NCI-H69 (cell line): ENCODE data around the gene LEKR1.
A peak's percentile ranks its signal among the peaks of the same experiment; 100 is the strongest.
"Not testable (repeated sequence)": the region's sequence is repeated elsewhere in the genome, so short reads cannot be mapped to it uniquely, and the experiment has no call there.

ENCODE experiments used
- DNase-seq: peaks from one replicate; lab custom pipeline; 2025; lab: John Stamatoyannopoulos, UW

Gene LEKR1

DNA sequence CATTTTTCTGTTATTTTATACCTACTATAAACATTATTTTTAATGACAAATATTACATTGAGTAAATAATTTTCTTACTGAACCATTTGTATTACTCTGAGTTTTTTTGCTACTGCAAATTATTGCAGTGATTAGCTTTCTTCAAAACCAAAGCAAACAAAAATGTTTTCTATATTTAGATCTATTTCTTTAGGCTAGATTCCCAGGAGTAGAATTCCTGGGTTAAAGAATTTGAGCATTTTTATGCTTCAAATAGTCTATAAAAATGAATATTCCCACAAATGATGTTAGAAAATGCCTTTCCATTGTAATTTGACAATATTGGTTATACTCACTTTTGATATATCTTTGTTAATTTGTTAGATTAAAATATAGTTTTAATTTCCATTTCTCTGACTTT, 76.8 kb downstream of the LEKR1 start:
- DNase-seq, result no peak

DNA sequence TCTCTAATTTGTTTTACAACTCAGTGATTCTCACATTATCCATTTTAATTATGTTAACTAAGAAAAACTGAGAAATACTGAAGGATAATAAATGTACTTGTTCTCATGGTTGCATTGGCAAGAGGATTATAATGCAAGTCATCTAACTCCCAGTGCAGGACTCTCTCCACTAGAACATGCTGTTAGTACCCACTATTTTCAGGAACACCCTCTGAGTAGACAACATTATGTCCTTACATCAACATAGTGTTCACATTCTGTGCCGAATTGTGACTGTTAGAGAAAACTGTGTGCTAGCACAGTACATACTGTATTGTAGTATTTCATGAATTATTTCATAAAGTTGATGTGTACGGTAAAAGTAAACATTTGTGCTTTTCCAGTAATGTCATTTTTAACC, 80.1 kb downstream of the LEKR1 start:
- no peak for DNase-seq

DNA sequence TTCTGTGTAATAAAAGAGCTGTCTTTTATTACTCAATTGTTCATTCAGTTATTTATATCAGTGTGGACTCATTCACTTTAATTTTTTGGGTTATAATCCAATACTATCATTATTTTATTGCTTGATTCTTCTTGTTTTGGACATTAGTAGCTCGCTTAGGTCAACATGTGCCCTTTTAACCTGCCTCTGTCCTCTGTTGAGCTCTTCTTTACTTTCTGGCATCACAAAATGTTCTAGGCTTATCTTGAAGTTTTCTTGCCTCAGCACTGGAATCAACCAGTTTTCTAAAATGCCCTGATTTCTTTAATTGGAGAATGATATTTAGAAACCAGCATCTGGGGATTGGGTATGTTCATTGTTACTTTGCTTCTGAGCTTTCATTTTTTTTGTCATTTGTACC, 82.2 kb downstream of the LEKR1 start:
- DNase-seq, result no peak

DNA sequence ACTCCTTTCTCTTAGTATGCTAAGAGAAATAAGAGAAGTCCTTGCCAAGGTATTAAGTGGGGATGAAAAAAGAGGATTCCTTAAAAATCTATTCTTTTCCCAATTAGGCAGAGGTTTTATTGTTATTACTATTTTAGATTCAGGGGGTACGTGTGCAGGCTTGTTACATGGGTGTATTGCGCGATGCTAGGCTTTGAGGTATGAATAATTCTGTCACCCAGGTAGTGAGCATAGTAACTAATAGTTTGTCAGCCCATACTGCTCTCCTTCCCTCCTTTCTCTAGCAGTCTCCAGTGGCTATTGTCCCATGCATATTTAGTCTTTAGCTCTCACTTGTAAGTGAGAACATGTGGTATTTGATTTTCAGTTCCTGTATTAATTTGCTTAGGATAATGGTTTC, 83.9 kb downstream of the LEKR1 start:
- DNase-seq, result no peak

DNA sequence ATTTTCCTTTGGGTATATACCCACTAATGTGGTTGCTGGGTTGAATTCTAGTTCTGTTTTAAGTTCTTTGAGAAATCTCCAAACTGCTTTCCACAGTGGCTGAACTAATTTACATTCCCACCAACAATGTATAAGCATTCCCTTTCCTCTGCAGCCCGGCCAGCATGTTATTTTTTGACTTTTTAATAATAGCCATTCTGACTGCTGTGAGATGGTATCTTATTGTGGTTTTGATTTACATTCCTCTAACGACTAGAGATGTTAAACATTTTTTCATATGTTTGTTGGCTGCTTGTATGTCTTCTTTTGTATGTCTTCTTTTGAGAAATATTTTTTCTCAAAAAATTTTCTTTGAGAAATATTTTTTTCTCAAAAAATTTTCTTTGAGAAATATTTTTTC, 84.7 kb downstream of the LEKR1 start:
- DNase-seq, result not testable (repeated sequence)

DNA sequence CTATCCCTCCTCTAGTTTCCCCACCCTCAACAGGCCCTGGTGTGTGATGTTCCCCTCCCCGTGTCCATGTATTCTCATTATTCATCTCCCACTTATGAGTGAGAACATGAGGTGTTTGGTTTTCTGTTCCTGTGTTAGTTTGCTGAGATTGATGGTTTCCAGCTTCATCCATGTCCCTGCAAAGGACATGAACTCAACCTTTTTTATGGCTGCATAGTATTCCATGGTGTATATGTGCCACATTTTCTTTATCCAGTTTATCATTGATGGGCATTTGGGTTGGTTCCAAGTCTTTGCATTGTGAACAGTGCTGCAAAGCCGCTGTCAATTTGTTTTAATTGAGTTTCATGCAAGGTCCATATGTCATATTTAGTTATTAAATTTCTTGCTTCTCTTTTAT, 88.1 kb downstream of the LEKR1 start:
- DNase-seq, result not testable (repeated sequence)

DNA sequence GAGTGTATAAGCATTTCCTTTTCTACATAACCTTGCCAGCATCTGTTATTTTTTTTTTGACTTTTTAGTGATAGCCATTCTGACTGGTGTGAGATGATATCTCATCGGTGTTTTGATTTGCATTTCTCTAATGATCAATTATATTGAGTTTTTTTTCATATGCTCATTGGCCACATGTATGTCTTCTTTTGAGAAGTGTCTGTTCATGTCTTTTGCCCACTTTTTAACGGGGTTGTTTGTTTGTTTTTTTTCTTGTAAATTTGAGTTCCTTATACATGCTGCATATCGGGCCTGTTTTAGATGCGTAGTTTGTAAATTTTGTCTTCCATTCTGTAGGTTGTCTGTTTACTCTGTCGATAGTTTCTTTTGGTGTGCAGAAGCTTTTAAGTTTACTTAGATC, 89.2 kb downstream of the LEKR1 start:
- DNase-seq, result no peak

DNA sequence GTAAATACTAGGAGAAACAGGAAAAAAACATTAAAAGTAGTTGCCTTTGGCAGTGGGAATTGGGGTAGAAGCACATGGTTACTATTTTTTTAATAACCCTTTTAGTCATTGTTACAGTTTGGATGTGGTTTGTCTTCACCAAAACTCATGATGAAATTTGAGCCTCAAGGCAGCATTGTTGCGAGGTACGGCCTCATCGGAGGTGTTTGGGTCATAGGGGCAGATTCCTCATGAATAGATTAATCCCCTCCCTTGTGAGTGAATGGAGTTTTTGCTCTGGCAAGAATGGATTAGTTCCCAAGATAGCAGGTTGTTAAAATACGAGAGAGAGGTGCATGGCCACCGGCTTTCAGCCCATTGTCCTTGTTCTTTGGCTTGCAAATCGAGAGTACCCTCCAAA, 92.6 kb downstream of the LEKR1 start:
- no peak for DNase-seq

DNA sequence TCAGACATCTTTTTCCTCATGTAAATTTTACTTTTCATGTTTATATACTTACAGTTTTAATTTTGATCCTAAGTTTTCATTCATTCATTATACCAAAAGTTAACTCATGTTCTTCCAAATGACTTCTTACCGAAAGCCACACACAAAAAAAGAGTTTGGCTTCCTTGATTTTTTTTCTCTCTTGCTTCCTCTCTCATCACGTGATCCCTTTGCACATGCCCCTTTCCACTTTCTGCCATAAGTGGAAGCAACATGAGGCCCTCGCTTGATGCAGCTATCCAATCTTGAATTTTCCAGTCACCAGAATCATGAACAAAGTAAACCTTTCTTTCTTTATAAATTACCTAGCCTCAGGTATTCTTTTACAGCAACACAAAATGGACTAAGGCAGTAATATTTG, 93.7 kb downstream of the LEKR1 start:
- DNase-seq, result no peak

DNA sequence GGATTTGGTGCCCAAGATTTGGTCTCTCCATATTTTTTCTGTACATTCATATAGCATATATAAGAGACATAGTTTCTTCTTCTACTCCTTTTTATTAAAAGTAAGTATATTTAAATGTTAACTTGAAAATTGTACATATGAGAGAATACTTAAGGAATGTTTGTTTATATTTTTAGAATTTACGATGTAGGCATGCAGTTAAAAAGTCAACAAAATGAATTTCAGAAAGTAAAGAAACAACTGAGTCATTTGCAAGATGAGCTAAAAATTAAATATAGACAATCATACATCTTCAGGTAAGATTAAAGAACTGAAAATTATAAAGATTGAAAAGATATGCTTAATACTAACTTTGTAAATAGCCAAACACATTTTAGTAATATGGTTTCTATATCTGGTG, 94.2 kb downstream of the LEKR1 start:
- DNase-seq, result no peak

DNA sequence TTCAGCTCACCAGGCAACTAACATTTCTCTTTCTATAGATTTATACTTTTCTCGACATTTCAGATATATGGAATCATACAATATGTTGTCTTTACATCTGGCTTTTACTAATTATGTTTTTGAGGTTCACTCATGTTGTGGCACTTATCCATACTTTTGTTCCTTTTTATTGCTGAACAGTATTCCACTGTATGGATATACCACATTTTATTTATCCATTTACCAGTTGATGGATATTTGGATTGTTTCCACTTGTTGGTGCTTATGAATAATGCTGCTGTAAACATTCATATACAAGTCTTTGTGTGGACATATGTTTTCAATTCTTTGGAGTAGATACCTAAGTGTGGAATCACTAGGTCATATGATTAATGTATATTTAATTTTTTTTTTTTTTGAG, 97.2 kb downstream of the LEKR1 start:
- DNase-seq, result no peak

DNA sequence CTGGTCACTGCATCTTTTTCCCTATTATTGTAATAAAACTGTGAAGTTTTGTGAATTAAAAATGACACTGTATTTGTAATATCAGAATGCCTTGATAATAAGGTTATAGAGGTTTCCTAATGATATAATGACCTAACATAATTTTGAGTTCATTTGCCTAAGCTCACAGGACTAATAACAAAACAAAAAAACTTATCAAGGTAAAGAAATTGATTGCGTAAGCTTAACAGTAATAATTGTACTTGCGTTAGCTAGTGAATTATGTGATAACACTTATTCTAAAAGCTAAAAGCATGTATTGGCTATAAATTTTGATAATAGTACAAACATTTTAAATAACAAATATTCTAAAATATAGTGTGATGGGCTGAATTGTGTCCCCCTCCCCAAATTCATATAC, 112.6 kb downstream of the LEKR1 start:
- DNase-seq, result no peak

DNA sequence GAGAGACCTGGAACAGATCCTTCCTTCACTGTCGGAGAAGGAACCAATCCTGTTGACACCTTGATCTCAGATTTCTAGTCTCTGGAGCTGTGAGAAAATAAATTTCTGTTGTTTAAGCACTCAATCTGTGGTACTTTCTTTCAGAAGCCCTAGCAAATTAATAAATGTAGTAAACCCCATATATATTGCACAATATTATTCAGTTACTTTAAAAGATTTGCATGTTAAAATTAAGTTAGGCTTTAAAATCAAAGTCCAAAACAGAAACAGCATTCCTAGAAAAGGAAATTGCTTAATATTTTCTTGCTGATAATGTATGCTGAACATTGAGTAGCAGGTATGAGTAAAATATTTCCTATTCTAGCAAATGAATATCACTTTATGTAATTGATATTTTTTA, 113.2 kb downstream of the LEKR1 start:
- DNase-seq, result no peak

DNA sequence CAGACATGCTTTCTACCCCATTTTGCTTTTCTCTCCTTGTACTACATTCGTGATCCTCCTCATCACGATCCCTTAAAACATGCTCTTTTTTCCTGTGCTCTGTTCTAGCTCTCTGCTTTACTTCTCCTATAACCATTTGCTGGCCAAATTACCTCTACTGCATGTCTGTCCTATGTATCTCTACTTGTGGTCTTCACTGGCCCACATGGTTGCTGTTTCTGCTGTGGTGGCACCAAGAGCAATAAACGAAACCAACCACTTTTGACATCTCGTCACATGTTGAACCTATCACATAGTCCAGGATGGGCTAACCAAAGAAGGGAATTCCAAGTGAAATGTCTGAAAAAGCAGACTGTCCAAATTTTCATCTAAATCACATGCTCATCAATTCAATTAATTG, 115.2 kb downstream of the LEKR1 start:
- DNase-seq, result no peak

DNA sequence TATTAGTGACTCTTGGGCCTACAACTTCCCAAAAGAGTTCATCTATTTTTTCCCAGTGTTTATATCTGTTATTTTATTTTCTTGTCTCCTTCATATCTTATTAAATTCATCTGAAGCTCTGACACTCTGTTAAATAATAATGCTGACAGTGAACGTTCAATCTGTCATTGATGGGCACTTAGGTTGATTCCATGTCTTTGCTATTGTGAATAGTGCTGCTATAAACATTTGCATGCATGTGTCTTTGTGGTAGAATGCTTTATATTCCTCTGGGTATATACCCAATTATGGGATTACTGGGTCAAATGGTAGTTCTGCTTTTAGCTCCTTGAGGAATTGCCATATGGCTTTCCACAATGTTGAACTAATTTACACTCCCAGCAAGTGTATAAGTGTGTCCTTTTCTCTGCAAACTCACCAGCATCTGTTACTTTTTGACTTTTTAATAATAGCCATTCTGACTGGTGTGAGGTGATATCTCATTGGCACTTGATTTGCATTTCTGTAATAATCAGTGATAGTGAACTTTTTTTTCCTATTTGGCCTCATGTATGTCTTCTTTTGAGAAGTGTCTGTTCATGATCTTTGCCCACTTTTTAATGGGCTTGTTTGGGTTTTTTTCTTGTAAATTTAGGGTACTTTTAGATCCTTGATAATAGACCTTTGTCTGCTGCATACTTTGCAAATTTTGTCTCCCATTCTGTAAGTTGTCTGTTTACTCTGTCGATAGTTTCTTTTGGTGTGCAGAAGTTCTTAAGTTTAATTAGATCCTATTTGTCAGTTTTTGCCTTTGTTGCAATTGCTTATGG, 122.5 kb downstream of the LEKR1 start:
- DNase-seq, result peak; percentile 10

DNA sequence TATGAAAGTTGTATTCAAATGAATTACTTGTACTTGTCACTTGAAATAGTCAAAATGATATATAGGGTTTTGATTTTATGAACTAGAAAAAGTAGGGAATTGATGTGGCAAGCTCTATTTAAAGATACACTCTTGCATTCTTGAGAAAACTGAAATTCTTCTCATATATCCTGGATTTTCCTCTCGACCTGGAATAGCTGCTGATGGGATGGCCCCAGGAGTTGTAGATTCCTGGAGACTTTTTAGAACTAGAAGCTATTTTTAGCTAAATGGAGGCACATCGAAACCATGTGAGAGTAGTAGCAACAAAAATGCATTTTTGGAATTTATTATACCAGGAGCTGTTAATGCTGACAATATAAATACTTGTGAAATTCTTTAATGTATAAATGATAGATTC, 125.9 kb downstream of the LEKR1 start:
- DNase-seq, result no peak

DNA sequence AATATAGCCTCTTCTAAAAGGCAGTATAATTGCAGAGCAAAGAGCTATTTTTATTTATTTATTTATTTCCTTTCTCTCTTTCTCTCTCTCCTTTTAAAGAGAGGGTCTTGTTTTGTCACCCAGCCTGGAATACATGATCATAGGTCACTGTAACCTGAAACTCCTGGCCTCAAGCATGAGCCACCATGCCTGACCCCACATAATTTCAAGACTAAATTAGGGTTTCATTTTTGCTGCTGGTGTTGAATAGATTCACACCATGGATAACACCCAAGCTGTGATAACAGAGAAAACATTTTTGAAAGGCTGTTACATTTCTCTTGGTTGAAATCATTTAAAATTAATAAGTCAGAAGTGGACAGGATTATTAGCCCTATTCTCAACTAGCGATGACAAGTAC, 131.6 kb downstream of the LEKR1 start:
- DNase-seq, result no peak

DNA sequence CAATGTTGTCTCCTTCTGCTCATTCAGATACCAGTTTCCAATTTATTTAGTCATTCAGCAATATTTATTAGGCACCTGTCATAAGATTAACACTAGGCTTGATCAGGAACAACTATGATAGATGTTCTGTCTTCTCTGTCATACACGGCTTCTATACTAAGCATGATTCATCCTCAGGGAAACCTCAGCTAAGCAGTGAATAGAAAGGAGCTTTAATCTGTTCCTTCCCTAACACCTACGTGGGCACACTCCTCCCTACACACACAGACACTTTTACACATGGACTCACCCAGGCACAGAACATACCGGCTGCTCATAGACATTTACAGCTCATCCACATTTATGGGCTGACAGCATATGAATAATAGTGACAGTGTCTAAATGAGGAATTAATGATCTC, 136.9 kb downstream of the LEKR1 start:
- no peak for DNase-seq

DNA sequence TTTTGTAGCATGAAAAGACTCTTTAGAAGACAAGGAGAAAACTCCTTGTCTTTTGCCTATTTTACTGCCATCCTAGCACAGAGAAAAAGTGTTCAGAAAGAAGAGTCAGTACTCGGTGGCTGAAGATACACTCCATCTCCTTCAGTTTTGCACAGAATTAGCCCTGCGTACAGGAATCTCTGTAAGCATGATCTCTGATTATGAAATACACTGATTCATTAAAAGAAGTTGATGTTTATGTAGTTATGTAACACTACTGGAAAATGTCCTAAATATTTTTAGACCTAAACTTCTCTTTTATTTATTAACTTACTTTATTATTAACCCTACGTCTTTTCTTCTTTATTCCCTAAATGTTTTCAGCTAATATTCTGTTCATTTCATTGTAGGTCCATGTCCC, 138.4 kb downstream of the LEKR1 start:
- no peak for DNase-seq

DNA sequence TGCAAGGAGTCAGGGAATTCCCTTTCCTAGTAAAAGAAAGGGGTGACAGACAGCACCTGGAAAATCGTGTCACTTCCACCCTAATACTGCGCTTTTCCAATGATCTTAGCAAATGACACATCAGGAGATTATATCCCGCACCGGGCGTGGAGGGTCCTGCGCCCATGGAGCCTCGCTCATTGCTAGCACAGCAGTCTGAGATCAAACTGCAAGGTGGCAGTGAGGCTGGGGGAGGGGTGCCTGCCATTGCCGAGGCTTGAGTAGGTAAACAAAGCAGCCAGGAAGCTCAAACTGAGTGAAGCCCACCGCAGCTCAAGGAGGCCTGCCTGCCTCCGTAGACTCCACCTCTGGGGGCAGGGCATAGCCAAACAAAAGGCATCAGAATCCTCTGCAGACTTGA, 140.2 kb downstream of the LEKR1 start:
- not testable (repeated sequence) for DNase-seq

DNA sequence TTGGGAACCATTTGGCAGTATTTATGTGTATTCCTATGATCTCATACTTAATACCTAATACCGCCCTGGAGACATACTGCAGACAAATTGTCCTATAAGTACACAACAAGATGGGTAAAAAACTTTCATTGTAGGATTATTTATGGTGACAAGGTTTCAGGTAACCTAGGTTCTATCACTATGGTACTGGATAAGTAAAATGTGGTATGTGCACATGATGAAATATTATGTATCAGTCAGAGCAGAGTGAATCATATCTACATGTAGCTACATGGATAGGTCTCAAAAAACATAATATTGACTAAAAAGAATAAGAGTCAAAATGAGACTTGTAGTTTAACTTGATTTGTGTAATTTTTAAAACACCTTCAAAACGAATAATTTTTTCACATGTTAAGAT, 147.8 kb downstream of the LEKR1 start:
- no peak for DNase-seq

DNA sequence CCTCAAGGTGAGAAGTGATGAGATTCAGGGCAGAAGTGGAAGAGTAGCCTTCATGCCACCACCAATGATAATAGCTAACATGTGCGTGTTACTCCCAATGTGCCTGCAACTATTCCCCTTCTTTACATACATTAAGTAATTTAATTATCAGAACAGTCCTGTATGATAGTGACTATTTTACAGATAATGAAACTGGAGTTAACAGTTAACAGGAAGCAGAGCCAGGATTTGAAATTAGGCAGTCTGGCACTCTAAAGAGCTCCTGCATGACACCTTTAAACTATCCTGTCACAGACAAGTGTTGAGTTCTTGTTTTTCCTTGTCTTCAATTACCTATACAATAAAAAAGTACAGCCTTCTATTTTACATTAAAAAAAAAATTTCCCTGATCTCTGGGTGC, 148.8 kb downstream of the LEKR1 start:
- no peak for DNase-seq

DNA sequence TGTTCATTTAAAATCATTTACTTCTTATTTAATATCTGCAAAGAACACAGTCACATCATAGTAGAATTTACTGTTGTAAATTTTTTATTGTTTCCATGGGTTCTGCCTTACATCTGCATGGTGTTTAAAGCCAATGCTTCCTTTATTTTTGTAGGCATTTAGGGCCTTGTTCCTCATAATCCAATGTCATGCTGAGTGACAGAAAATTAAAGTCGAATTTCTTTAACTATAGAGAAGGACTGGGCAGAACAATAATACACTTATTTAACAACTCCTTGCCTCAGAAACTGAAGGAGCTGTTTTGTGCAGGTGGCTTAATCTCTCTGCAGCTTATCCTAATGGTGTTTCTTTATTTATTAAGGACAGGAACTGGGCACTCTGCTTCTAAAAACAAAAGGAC, 149.6 kb downstream of the LEKR1 start:
- no peak for DNase-seq

DNA sequence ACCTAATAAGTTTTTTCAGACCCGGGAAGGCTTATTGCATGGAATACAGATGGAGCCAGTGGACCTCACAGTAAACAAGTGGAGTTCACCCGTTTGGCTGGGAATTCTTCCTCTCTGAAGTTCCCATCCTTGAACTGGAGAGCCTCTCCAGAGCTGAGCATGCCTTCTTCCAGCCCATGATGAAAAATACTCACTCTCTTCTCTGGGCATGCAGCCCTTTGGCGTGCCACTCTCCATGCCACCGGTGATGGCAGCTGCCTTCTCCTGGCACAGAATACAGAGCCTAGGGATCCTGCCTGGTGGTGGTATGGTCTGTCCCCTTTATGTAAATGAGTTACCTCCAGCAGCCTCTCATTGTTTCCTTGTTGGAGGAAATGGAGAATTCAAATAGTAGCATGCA, 150.8 kb downstream of the LEKR1 start:
- DNase-seq, result no peak
